Right lobe of liver (tissue), 4 donors: Measurements from ENCODE around the gene SLC9A8.

Experiments
- CTCF ChIP-seq, 4 donors: fragments of 200-600 bp in 3 of 4; fragments of 450-650 bp in 1 of 4; IDR thresholded peaks; one replicate each; pipeline versions ENCODE4 v1.5.1 to v1.8.0; 2016 to 2022; ENCODE audit warnings: antibody characterized with exemption in 4 of 4, mild to moderate bottlenecking in 2 of 4
- POLR2A ChIP-seq: fragments of 450-650 bp; IDR thresholded peaks from one replicate; pipeline ENCODE4 v1.6.1; 2017; ENCODE audit warnings: antibody characterized with exemption, mild to moderate bottlenecking
- donor health status: DM: no; HTN: no; CAD: no.
- donor health status: DM: no; HTN: no; CAD: no.
- donor health status: DM: no; HTN: yes; CAD: no.

GRCh38 chr20:49867453-49868215 lies 55.0 kb downstream of the SLC9A8 start:
- TF ChIP-seq POLR2A (no peak), CTCF (IDR thresholded peaks at IDR 0.05) (no peak)
